Measurements from ENCODE around the gene GPR78.
"Not testable (repeated sequence)": the region's sequence is repeated elsewhere in the genome, so short reads cannot be mapped to it uniquely, and the experiment has no call there.

The GPR78 gene

DNA sequence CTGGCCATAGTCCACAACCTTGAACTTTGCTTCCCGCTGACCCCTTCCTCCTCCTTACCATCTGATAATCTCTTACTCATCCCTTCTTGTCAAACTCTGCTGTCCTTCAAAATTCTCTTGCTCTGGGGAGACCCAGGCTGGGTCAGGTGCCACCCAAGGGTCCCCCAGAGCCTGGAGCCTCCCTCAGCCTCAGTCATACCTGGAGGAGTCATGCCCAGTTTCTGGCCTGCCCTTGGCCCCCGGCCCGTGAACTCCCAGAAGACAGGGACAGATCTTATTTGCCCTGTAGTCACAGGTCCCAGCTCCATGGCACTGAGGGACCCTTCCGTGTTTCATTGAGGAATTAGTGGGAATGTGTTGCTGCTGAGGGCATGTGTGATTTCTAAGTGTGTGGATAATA, 4.7 kb upstream of the GPR78 start:
- TF ChIP-seq EZH2phosphoT487 (IDR thresholded peaks at IDR 0.05; ENCODE audit: low read length), result no peak
- Histone ChIP-seq H3K4me2 (ENCODE audit: low read depth, low read length) (no peak overlapping the region), H4K20me1 (ENCODE audit: insufficient read depth, low read length) (no peaks in the 10 kb centered on the region), H3K9me3 (replicated peaks; ENCODE audit: insufficient read depth, low read length) (no peaks in the 10 kb centered on the region), H3K4me1 (ENCODE audit: low read length) (no peaks in the 10 kb centered on the region), H3K9ac (ENCODE audit: low read length) (no peak overlapping the region), H3K36me3 (replicated peaks; ENCODE audit: insufficient read depth, low read length) (no peaks in the 10 kb centered on the region), H3K4me3 (ENCODE audit: low read length) (no peak overlapping the region), H3K27me3 (replicated peaks; ENCODE audit: insufficient read depth, low read length) (peaks cover 70% of the 10 kb centered on the region), H3K27ac (ENCODE audit: low read length) (no peak overlapping the region), H2AFZ (ENCODE audit: low read length) (no peak overlapping the region), H3F3A (ENCODE audit: insufficient read depth, low read length) (no peaks in the 10 kb centered on the region), H3K9me2 (replicated peaks; ENCODE audit: insufficient read depth, low read length) (no peaks in the 10 kb centered on the region), H3K79me2 (ENCODE audit: low read length) (no peaks in the 10 kb centered on the region)
- no peak for DNase-seq

DNA sequence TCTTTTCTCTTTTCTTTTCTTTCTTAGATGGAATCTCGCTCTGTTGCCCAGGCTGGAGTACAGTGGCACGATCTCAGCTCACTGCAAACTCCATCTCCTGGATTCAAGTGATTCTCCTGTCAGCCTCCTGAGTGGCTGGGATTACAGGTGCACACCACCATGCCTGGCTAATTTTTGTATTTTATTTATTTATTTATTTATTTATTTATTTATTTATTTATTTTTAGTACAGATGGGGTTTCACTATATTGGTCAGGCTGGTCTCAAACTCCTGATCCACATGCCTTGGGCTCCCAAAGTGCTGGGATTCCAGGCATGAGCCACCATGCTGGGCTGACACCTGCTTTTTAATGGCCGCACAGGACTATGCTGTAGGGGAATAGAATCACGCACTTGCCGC, 3.6 kb upstream of the GPR78 start:
- not testable (repeated sequence) for H3K4me1 ChIP-seq (ENCODE audit: low read length); H4K20me1 ChIP-seq (ENCODE audit: insufficient read depth, low read length); H3F3A ChIP-seq (ENCODE audit: insufficient read depth, low read length); DNase-seq; H3K79me2 ChIP-seq (ENCODE audit: low read length); H3K4me2 ChIP-seq (ENCODE audit: low read depth, low read length); H3K4me3 ChIP-seq (ENCODE audit: low read length); H3K27ac ChIP-seq (ENCODE audit: low read length); H2AFZ ChIP-seq (ENCODE audit: low read length); H3K9ac ChIP-seq (ENCODE audit: low read length); H3K9me3 ChIP-seq (replicated peaks; ENCODE audit: insufficient read depth, low read length); H3K36me3 ChIP-seq (replicated peaks; ENCODE audit: insufficient read depth, low read length); H3K9me2 ChIP-seq (replicated peaks; ENCODE audit: insufficient read depth, low read length)
- peaks cover 64% of the 10 kb centered on the region for H3K27me3 ChIP-seq (replicated peaks; ENCODE audit: insufficient read depth, low read length)

DNA sequence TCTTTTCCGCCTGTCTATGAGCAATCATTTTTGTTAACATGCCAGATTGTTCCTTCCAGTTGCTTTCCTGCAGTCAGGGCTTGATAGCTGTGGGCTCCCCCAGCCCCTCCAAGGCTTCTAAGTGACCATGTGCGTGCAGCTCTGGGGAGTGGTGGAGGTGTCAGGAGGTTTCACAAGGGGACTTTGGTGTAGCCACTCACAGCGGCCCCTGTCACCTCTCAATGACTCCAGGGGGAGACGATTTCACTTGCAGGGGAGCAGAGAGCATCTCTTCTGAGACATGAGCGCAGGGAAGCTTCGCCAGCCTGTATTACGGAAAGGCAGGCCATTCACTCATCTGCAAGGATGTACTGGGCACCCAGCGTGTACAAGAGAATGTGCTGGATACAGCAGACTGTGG, 3.1 kb upstream of the GPR78 start:
- Histone ChIP-seq H3K79me2 (ENCODE audit: low read length) (no peaks in the 10 kb centered on the region), H3K27me3 (replicated peaks; ENCODE audit: insufficient read depth, low read length) (peaks cover 65% of the 10 kb centered on the region), H3K4me1 (ENCODE audit: low read length) (no peaks in the 10 kb centered on the region), H3K9ac (ENCODE audit: low read length) (no peak overlapping the region), H3K4me3 (ENCODE audit: low read length) (no peak overlapping the region), H3K9me2 (replicated peaks; ENCODE audit: insufficient read depth, low read length) (no peaks in the 10 kb centered on the region), H4K20me1 (ENCODE audit: insufficient read depth, low read length) (no peaks in the 10 kb centered on the region), H3F3A (ENCODE audit: insufficient read depth, low read length) (no peaks in the 10 kb centered on the region), H3K4me2 (ENCODE audit: low read depth, low read length) (no peak overlapping the region), H3K9me3 (replicated peaks; ENCODE audit: insufficient read depth, low read length) (no peaks in the 10 kb centered on the region), H3K36me3 (replicated peaks; ENCODE audit: insufficient read depth, low read length) (no peaks in the 10 kb centered on the region), H3K27ac (ENCODE audit: low read length) (no peak overlapping the region), H2AFZ (ENCODE audit: low read length) (no peak overlapping the region)
- no peak for DNase-seq
- TF ChIP-seq, protein P1, sequence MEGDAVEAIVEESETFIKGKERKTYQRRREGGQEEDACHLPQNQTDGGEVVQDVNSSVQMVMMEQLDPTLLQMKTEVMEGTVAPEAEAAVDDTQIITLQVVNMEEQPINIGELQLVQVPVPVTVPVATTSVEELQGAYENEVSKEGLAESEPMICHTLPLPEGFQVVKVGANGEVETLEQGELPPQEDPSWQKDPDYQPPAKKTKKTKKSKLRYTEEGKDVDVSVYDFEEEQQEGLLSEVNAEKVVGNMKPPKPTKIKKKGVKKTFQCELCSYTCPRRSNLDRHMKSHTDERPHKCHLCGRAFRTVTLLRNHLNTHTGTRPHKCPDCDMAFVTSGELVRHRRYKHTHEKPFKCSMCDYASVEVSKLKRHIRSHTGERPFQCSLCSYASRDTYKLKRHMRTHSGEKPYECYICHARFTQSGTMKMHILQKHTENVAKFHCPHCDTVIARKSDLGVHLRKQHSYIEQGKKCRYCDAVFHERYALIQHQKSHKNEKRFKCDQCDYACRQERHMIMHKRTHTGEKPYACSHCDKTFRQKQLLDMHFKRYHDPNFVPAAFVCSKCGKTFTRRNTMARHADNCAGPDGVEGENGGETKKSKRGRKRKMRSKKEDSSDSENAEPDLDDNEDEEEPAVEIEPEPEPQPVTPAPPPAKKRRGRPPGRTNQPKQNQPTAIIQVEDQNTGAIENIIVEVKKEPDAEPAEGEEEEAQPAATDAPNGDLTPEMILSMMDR (IDR thresholded peaks at IDR 0.05; ENCODE audit: low read length), result no peak
- TF ChIP-seq EZH2 (optimal IDR thresholded peaks at IDR 0.05; ENCODE audit: low read depth, low read length) (no peak), EZH2phosphoT487 (IDR thresholded peaks at IDR 0.05; ENCODE audit: low read length) (no peak)

DNA sequence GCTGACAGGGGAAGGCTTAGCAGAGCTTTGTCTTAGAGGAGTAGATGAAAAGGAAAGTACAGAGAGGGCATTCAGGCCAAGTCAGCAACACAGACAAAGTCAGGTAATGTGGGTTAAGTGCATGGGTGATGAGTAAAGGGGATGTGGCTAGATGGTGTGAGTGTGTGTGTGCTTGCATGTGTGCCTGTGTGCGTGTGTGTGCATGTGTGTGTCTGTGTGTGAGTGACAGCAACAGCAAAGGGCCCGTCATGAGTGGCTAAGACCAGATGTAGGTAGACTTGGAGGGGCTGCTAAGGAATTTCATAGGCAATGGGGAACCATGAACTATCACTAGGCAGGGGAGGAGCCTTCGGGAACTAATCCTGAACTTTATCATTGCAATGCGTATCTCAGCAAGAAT, 2.2 kb upstream of the GPR78 start:
- no peak overlapping the region for H3K4me3 ChIP-seq (ENCODE audit: low read length)

More for the DNA sequence above, 2.2 kb upstream of the GPR78 start:
- H3K4me2 ChIP-seq (ENCODE audit: low read depth, low read length), result no peak overlapping the region
- no peak for DNase-seq
- no peaks in the 10 kb centered on the region for H3K9me2 ChIP-seq (replicated peaks; ENCODE audit: insufficient read depth, low read length)
- no peak overlapping the region for H3K27ac ChIP-seq (ENCODE audit: low read length)
- no peaks in the 10 kb centered on the region for H3F3A ChIP-seq (ENCODE audit: insufficient read depth, low read length)
- no peak overlapping the region for H3K9ac ChIP-seq (ENCODE audit: low read length)
- peaks cover 65% of the 10 kb centered on the region for H3K27me3 ChIP-seq (replicated peaks; ENCODE audit: insufficient read depth, low read length)
- H3K4me1 ChIP-seq (ENCODE audit: low read length), result no peaks in the 10 kb centered on the region
- no peaks in the 10 kb centered on the region for H4K20me1 ChIP-seq (ENCODE audit: insufficient read depth, low read length)
- H3K79me2 ChIP-seq (ENCODE audit: low read length), result no peaks in the 10 kb centered on the region
- H3K36me3 ChIP-seq (replicated peaks; ENCODE audit: insufficient read depth, low read length), result no peaks in the 10 kb centered on the region
- H2AFZ ChIP-seq (ENCODE audit: low read length), result no peak overlapping the region
- TF ChIP-seq EZH2 (optimal IDR thresholded peaks at IDR 0.05; ENCODE audit: low read depth, low read length) (no peak), EZH2phosphoT487 (IDR thresholded peaks at IDR 0.05; ENCODE audit: low read length) (no peak)
- TF ChIP-seq, protein P1 (IDR thresholded peaks at IDR 0.05; ENCODE audit: low read length), result no peak
- no peaks in the 10 kb centered on the region for H3K9me3 ChIP-seq (replicated peaks; ENCODE audit: insufficient read depth, low read length)

All from MM.1S (cell line).